ENCODE results near the gene CDC14C. TPM values are rescaled to one million over a fixed set of nuclear protein-coding genes. Genes with fewer than 3 reads are reported as not detected.

CDC14C gene
- total RNA-seq (ENCODE audit: low replicate concordance) = not detected in 2 replicates

DNA sequence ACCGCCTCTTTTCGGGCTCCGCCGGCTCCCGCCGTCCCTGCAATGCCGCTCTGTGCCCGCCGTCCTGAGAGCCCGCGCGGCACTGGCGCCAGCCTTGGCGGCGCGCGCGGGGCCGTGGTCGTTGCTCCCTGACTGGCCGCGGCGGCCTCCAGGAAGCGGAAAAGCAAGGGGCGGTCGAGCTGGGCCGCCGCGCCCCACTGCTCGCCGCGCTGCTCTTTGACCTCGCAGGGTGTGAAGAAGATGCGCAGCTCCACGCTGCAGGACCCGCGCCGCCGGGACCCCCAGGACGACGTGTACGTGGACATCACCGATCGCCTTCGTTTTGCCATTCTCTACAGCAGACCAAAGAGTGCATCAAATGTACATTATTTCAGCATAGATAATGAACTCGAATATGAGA, at the start of gene CDC14C:
CDC14C (plus strand) TSS at position 115 of the 400 bp plus-strand sequence; CDS start at position 241, 126 bp downstream.
- no peak within 1 kb of the TSS for H3K4me3 ChIP-seq (ENCODE audit: low read depth, low read length)
- DNase-seq (ENCODE audit: low read depth) = no peak
- TF ChIP-seq, protein P1, sequence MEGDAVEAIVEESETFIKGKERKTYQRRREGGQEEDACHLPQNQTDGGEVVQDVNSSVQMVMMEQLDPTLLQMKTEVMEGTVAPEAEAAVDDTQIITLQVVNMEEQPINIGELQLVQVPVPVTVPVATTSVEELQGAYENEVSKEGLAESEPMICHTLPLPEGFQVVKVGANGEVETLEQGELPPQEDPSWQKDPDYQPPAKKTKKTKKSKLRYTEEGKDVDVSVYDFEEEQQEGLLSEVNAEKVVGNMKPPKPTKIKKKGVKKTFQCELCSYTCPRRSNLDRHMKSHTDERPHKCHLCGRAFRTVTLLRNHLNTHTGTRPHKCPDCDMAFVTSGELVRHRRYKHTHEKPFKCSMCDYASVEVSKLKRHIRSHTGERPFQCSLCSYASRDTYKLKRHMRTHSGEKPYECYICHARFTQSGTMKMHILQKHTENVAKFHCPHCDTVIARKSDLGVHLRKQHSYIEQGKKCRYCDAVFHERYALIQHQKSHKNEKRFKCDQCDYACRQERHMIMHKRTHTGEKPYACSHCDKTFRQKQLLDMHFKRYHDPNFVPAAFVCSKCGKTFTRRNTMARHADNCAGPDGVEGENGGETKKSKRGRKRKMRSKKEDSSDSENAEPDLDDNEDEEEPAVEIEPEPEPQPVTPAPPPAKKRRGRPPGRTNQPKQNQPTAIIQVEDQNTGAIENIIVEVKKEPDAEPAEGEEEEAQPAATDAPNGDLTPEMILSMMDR (IDR thresholded peaks at IDR 0.05; ENCODE audit: insufficient read depth, low read length) = no peak

DNA sequence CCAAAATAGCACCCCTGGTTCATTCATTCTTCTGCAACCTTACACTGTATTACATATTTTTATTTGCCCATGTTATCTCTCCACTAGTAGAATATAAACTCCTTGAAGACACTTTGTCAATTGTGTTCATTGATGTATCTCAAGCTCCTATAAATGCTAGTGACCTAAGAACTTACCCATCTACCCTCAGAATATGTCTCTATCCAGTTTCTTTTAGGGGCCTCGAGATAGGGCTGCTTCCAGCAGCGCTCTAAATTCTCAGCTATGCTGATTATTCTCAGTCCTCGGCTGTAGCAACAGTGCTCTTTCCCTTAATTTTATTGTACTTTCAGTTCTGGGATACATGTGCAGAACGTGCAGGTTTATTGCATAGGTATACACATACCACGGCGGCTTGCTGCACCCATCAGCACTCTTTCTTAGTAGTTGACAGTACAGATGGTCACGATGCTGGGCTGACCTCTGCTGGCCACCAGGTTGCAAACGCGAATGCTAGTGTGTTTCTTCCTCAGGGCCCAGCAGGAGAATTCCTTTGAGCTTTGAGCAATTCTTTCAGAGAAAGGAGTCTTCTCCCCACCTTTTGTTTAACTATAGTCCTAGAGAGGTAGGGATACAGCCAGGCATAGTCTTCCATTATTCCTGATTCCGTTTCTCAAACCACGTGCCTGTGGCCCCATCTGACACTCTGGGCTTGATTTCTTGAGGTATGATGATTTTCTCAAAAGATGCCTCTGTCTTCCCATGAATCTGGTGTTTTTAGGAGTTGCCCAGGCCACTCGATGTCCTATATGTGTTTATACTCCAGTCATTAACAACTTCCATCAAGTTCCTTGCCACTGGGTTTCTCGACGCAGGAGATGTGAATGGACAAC, 49.1 kb upstream of the CDC14C start:
- H3K4me3 ChIP-seq (ENCODE audit: low read depth, low read length) = no peak overlapping the region
- peak; percentile 3 for DNase-seq (ENCODE audit: low read depth)
- TF ChIP-seq, protein P1 (IDR thresholded peaks at IDR 0.05; ENCODE audit: insufficient read depth, low read length) = no peak

DNA sequence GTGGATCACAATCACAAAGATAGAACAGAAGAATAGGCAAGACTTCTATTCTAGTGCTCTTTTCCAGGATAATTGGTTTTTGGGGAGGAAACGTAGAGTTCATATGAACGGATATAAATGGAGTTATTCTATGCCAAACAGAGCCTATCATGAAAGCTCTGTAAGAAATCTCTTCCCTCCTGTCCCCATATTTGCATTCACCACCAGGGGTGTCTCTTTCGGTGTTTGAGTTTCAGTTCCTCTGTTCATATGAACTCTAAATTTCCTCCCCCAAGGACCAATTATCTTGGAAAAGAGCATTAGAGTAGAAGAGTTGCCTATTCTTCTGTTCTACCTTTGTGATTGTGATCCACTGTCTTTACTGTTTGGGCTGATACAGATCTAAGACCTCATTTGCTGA, 48.3 kb upstream of the CDC14C start:
- TF ChIP-seq, protein P1 (IDR thresholded peaks at IDR 0.05; ENCODE audit: insufficient read depth, low read length) = no peak
- no peak overlapping the region for H3K4me3 ChIP-seq (ENCODE audit: low read depth, low read length)

DNA sequence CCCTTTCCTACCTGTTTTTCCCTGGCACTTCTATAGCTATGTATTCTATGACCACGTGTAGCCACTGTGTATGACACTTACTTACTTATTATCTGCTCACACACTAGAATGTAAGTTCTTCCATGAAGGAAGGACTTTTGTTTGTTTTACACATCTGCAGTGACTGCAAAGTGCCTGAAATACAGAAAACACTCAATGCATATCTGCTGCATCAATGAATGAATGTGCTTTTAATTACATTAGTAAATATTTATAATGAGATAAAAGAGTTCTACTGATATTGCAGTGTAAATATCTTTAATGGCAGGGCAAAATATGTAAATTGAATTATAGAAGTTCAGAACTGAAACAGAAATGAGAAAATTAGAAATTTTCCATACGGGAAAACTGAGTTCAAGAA, 43.5 kb upstream of the CDC14C start:
- no peak for DNase-seq (ENCODE audit: low read depth)
- TF ChIP-seq, protein P1 (IDR thresholded peaks at IDR 0.05; ENCODE audit: insufficient read depth, low read length) = no peak
- H3K4me3 ChIP-seq (ENCODE audit: low read depth, low read length) = no peak overlapping the region

More for the DNA sequence above, 48.3 kb upstream of the CDC14C start:
- DNase-seq (ENCODE audit: low read depth) = no peak

DNA sequence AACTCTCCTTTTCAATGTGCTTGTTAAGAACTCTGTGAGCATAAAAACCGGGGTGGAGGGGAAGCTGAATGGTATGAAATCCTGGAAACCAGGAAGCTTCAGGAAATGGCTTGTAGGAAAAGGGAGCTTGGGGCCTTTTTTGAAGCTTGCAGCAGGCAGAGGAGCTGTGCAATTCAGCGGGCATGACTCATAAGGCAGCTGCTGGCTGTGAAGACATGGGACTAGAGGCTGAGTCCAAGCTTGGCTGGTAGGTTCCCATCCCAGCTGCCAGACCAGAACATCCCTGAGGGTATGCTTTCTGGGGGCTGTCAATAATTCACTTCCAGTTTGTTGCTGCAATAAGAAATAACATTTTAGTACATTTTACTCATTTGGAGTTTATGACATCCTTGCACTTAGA, 36.8 kb upstream of the CDC14C start:
- TF ChIP-seq, protein P1 (IDR thresholded peaks at IDR 0.05; ENCODE audit: insufficient read depth, low read length) = no peak
- no peak overlapping the region for H3K4me3 ChIP-seq (ENCODE audit: low read depth, low read length)
- DNase-seq (ENCODE audit: low read depth) = no peak

DNA sequence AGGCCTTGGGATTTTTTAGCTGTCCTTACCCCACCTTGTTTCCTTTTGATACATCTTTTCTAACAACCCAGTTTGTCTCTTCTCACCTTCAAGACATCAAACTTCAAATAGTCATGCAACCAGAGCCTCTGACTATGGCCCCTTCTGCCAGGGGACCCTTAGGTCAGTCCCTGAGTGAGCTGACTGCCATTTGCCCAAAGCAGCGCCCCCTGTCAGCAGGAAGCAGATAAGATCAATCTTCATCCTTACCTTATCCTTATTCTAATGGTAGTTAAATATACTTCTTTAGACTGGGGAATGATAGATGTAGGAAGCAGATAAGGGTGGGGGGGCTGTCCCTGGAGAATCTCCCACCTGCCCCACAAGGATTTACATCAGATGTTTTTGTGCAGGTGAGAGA, 29.8 kb upstream of the CDC14C start:
- DNase-seq (ENCODE audit: low read depth) = no peak
- TF ChIP-seq, protein P1 (IDR thresholded peaks at IDR 0.05; ENCODE audit: insufficient read depth, low read length) = no peak
- H3K4me3 ChIP-seq (ENCODE audit: low read depth, low read length) = no peak overlapping the region

Data from fibroblast of the aortic adventitia (primary cell).